G401 (cell line): ENCODE results near the gene INSIG1. TPM values are rescaled to one million over a fixed set of nuclear protein-coding genes. Genes with fewer than 3 reads are reported as not detected.

Source experiments
- DNase-seq: peaks from one replicate; pipeline ENCODE4 v3.0.0-alpha.2; 2015; ENCODE audit warnings: low spot score
- in situ Hi-C: cut with HindIII; loops from 2 replicates; pipeline ENCODE4 v1.10.0; 2016; ENCODE audit warnings: low sequenced_read_pairs, mixed read lengths
- total RNA-seq: library from RNA; depleted of rRNA; stranded (reverse); fragments of >200 nt; shearing (Covaris generic); gene quantifications from 2 replicates; pipeline ENCODE4 v1.2.3, GENCODE V29; 2014

Gene INSIG1
- total RNA-seq, 1 experiment from 2014 or later: 69.1 TPM

DNA sequence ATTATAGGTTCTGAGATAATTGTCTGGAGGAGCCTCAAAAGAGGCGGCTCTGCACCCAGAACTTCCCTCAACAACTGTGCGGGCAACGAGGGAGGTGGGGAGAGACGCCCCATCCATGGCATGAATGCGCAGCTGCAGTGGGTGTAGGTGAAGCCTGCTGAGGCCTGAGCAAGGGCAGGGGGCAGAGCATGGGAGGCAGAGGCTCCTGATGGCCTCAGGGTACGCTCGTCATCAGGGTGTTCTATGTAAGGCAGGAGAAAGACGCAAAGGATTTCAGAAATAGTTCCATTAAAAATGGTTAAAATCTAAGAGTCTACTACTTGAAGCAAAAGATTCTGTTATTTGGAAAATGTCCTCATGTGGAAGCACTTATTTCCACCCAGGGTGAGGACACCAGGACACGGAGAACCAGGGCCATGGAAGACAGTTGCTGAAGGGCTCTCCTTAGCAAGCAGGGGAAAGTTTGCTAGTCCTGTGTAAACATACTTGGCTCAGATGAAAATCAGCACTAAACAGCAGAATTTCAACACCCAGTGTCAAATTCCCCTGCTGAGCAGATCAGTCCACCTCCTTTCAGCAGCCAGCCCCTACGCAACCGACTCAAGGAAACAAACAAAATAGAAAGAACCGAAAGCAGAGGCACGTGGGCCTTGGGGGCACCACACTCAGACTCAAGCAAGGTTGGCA lies 18.9 kb downstream of the INSIG1 start:
- in situ Hi-C loops: no loop called here
- no peak for DNase-seq

DNA sequence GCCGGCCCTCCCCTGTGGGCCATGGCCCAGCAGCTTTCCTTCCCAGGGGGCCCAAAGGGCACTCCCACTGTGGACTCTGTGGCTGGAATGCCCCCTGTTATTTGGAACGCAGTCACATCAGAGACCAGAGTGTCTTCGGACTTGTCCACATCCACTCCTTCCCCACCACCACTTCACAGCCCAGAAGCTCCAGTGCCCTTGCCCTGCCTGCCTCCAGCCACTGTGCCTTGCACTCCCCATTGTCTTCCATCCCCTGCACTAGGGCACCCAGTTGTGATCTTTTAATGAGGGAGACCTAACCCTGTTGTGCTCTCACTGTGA lies 19.4 kb downstream of the INSIG1 start:
- in situ Hi-C loops: no loop called here
- no peak for DNase-seq

DNA sequence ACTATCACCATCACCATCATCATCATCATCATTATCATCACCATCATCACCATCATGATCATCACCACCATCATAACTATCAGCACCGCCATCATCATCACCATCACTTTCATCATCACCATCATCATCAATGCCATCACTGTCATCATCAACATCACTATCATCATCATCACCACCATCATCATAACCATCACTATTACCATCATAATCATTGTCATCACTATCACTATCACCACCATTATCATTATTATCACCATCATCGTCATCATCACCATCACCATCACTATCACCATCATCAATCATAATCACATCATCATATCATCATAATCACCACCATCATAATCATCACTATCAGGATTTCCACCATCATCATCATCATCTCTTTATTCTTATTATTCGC lies 20.6 kb downstream of the INSIG1 start:
- in situ Hi-C loops: no loop called here
- DNase-seq: no peak

DNA sequence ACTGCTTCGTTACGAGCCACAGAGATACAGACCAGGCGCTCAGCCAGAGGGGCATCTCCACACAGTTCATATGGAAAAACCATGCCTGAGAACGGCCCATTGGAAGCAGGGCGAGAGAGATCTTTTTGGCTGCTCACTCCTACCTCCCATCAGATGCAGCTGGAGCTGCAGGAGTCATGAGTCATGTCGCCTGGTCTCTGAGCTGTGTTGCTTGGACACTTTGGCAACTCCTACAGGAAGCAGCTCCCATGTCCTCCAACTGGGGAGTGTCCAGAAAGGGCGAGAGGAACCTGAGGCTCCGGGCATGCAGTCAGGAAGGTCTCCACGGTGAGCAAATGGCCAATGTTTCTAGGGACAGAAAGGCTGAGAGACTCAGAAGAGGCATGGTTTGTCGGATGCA lies 24.9 kb downstream of the INSIG1 start:
- in situ Hi-C loops: no loop called here
- DNase-seq: no peak

DNA sequence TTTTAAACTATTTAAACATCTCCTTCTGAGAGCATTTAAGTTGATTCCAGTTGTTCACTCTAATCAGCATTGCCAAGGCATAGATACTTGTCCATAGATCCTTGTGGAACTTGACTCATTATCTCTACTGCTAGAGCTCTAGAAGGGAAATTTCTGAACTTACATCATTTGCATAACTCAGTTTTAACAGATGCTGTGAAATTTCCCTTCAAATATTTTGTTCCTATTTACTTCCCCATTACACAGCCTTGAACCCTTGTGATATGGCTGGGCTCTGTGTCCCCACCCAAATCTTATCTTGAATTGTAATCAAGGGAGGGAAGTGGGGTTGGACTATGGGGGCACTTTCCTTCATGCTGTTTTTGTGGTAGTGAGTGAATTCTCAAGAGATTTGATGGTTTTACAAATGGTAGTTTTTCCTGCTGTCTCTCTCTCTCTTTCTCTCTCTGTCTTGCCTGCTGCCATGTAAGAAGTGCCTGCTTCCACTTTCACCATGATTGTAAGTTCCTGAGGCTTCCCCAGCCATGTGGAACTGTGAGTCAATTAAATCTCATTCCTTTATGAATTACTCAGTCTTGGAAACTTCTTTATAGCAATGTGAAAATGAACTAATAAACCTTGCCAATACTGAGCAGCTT lies 25.4 kb downstream of the INSIG1 start:
- in situ Hi-C loops: no loop called here
- no peak for DNase-seq

DNA sequence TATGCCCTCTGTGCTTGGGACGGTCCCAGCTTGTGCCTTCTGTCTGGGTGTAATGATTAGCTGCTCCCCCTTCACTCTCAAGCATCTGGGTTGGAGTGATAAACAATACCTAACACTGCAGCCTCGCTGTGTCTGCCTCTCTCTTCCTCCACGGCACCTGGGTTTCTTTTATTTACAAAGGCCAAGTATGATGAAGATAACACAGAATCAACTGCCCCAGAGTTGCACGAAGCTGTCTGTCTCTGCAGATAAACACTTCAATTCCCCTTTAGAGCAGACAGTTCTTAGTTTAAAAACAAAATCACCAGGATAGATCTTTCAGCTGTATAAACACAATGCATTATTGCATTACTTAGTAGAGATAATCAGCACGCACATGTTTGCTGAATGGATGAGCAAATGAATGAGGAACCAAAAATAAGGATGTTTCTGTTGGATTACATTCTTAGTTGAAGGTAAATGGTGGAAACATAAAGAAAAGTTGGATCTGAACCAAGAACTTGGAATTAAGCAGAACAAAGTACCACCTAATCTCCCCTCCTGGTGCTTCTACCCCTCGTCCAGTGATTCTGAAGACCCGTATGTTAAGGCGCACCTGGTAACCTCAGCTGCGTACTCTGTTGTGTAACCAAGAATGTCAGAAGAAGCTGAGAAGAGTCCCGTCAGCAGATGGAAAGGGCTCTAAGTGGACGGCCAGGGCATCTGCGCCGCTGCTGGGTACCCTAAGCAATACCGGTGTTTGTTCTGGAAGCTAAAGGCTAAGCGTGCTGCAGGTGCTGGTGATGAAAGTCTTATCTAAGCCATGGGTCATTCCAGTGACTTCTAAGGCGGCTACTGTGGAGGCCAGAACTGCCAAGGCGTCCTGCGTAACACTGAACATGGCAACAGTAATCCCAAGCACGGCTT lies 26.6 kb downstream of the INSIG1 start:
- in situ Hi-C loops: no loop called here

DNA sequence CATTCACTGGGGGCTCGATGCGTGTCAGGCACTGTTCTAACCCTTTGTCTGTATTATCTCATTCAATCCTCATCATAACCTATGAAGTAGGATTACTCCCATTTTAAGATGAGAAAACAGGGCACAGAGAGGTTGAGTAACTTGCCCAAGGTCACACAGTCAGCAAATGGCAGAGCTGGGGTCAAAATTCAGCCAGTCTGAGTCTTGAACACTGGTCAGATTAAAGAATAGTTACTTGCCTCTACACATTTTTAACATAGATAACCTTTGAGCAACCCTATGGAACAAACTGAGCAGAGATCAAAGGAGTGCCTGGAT lies 27.2 kb downstream of the INSIG1 start:
- no peak for DNase-seq
- in situ Hi-C loops: no loop called here

More for the DNA sequence above, 26.6 kb downstream of the INSIG1 start:
- no peak for DNase-seq

DNA sequence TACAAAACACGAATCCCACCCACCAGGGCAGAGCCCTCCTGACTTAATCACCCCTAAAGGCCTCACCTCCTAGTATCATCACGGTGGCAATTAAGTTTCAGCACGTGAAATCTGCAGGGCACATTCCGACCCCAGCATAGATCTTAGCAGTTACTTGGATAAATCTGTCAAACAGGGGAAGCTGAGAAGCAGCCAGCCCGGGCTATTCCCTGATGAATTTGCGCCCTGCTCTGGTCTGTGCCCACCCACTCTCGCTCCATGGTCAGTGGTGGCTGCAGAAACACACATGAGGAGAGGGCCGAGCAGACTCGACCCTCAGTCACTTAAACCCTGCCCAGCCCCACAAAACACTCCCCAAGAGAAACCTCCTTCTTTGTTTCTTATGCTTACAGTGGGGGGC lies 28.7 kb downstream of the INSIG1 start:
- no peak for DNase-seq
- in situ Hi-C loops: no loop called here

DNA sequence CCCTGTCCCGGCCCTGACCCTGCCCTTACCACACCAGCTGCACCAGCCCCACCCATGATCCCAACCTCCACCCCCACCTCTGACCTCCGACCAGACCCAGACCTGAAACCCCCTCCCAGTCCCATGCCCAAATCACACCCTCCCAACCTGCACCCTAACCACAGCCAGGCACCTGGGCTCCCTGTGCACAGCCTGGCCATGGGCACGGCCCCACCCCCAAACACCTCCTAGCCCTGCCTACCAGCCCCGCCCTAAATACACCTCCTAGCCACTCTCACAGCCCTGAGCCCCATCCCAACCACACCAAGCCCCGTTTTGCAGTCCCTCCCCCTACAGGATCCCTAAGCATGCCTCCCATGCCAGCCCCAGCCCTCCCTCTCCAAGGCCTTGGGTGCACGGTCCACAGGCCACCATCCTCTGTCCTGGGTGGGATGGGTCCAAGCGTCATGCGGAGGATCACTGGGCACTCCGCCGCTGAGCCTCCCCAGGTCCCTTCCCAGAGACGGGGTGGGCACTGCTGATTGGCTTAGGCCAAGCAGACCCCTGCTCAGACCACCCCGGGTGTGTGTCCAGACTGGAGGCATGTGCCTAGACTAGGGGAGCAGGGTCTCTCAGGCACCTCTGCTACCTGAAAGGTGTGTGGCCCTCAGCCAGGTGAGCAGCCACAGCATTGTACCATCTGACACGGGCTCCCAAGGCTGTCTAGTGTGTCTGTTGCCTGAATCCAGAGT lies 30.1 kb downstream of the INSIG1 start:
- in situ Hi-C loops: no loop called here
- DNase-seq: no peak

DNA sequence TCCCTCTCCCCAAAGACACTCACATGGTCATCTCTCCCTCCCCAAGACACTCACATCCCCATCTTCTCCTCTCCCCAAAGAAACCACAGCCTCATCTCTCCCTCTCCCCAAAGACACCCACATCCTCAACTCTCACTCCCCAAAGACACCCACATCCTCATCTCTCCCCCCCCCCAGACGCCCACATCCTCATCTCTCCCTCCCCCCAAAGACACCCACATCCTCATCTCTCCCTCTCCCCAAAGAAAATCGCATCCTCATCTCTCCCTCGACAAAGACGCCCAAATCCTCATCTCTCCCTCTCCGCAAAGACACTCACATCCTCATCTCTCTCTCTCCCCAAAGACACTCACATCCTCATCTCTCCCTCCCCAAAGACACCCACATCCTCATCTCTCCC lies 31.5 kb downstream of the INSIG1 start:
- in situ Hi-C loops: no loop called here
- DNase-seq: no peak

DNA sequence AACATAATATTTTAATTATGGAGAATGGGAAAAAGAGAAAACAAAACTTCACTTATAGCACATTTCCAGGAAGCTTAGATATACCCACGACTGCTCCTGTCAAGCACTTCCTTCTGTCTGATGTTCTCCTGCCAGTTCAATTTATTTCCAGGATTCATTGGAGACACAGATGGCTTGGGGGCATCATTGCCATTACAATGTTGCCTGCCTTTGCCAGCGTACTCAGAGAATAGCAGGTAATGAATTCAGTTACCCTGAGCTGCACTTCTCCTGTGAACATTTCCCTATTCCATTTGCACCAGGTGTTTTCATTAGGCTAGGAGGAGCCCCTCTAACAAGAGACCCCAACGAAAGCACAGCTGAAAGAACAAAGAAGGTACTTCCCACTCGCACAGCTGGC lies 33.7 kb downstream of the INSIG1 start:
- peak; percentile 17 for DNase-seq
- in situ Hi-C loops: no loop called here

DNA sequence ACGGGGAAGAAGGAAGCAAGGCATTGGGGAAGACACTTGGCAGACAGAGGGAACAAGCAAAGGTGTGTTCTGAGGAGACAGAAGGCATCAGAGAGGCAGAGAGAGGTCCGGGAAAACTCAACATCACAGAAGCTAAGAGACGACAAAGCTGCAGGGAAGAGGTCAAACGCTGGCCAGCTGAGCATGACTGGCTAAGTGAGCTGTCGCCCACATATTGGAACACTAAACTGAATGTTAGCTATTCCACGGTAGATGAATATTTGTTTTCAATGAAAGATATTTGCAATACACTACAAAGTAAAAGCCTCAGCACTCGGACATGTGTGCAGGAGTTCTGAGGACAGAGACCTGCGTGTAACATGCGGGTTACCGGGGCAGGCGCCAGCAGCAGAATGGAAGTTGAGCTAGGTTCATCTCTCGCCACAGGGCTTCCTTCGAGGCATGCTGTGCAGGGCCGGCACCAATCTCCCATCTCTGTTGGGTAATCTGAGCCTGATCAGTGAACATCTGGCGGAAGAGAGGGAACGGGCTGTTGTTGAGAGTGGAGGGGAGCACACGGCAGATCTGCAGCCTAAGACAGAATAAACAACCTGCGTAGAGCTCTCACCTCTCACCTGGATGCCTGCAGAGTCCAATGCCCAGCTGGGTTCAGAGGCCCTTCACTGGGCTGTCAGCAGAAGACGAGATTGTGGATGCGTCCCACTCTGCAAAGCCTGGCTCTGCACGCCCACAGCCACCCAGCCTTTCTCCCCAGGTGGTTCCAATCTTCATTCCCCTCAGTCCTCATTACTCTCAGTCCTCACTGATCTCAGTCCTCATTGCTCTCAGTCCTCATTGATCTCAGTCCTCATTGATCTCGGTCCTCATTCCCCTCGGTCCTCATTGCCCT lies 35.9 kb downstream of the INSIG1 start:
- no peak for DNase-seq
- in situ Hi-C loops: no loop called here

DNA sequence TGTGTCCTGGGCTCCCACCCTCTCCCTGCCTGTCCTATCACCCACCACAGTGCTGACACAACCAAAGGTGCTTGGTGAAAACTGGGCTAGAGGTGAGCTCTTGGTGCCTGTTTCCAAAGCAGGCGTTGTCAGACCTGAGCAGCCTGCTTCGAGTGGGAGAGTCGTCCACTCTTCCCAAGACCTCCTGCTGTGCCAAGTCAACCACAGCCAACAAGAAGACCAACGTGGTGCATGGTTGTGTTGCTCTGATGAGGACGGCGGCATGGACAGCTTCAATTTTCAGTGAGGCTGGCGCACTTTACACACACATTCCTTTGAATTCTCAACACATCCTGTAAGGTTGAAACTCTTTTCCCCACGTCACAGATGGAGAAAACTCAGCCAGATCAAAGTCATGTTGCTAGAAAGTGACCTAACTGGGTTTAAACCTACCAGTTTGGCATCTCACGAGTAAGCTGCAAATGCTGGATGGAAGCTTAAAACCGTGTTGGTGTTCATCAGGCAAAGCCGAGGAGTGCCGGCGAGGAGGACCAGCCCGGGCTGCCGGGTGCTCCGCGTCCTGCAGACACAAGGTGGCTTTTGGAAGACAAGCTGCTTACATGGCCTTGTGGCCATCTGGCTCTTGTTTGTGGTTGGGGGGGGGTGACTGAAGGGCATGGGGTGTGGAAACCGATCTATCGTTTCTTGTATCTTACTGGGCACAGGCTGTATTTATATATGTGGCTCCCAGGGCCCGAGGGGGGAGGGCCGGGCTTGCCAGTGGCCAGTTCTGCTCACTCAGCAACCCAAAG lies 39.3 kb downstream of the INSIG1 start:
- in situ Hi-C loops: no loop called here
- DNase-seq: peak; percentile 73

DNA sequence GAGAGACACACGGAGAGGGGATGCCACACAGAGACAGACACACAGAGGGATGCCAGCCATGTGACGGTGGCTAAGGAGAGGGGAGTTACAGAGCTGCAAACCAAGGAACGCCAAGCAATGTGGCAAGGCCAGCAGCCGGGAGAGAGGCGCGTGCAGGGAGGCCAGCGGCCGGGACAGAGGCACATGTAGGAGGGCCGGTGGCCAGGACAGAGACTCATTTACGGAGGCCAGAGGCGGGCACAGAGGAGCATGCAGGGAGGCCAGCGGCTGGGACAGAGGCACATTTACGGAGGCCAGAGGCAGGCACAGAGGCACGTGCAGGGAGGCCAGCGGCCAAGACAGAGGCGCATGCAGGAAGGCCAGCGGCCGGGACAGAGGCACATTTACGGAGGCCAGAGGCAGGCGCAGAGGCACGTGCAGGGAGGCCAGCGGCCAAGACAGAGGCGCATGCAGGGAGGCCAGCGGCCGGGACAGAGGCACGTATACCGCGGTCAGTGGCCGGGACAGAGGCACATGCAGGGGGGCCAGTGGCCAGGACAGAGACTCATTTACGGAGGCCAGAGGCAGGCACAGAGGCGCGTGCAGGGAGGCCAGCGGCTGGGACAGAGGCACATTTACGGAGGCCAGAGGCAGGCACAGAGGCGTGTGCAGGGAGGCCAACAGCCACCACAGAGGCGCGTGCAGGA lies 40.4 kb downstream of the INSIG1 start:
- no peak for DNase-seq
- in situ Hi-C loops: no loop called here

DNA sequence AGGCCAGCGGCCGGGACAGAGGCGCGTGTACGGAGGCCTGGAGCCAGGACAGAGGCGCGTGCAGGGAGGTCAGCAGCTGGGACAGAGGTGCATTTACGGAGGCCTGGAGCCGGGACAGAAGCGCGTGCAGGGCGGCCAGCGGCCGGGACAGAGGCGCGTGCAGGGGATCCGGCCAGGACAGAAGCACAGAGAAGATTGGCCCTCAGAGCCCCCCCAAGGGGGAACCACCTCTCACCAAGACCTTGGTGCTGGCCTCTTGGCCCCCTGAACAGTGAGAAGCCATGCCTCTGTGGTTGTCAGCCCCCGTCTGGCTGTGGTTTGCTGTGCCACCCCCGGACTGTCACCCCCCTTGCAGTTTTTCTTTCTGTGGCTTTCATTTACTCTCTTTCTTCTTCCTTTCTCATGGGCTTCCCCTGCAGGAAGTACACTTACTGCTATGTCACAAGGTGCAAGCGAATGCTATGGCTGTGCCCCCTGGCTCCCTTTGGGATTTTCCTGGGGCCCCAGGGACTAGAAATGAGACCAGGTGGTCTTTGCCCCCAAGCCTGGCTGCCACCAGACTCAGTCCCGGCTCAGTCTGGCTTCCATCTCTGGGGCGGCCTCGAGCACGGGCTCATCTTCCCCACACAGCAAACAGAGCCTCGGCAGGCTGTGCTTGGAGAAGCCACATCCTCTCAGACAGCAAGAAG lies 41.1 kb downstream of the INSIG1 start:
- in situ Hi-C loops: no loop called here
- no peak for DNase-seq

DNA sequence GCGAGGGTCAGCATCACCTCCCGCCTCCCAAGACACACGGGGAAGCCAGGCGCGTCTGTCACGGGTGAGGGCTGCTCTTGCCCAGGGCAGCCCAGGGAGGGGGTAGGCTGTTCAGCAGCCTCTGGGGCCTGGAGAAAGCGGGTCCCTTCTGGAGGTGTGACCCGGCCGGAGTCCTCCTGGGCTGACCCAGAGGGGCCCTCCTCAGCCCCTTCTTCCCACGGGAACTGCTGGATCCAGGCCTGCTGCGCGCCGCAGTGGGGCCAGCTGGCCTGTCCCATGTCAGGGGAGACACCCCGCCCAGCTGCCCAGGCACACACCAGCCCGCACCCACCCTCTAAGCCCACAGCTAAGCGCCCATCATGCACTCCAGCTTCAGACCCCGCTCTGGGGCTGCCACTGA lies 41.8 kb downstream of the INSIG1 start:
- in situ Hi-C loops: no loop called here
- no peak for DNase-seq

DNA sequence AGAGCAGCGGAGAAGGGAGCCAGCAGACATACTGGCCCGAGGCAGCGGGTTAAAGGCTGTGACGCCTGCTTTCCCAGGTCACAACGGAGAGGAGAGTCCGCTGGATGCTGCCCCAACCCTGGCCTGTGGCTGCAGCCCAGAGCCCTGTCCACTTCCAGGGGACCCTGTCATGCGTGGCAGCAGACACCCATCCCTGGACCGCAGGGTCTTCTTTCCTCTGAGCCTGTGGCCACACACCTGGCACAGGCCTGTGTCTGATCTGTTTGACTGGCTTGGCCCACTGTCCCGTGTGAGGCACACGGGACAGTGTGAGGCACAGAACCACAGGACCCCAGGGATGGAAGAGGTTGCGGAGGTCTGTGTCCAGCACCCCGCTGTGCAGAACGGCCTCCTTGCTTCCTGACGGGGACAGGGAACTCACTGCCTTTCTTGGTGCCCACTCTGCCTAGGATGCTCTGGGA lies 42.4 kb downstream of the INSIG1 start:
- in situ Hi-C loops: no loop called here
- no peak for DNase-seq
